GM12874 (cell line): ENCODE results near the gene OR11A1.

Experiments
- TF ChIP-seq, protein P1 (sequence below): IDR thresholded peaks from 2 replicates; pipeline ENCODE4 v1.5.1; 2011; ENCODE audit warnings: low read depth, mild to moderate bottlenecking, control low read depth, low read length, moderate library complexity; ENCODE audit not compliant: insufficient read depth

The OR11A1 gene

DNA sequence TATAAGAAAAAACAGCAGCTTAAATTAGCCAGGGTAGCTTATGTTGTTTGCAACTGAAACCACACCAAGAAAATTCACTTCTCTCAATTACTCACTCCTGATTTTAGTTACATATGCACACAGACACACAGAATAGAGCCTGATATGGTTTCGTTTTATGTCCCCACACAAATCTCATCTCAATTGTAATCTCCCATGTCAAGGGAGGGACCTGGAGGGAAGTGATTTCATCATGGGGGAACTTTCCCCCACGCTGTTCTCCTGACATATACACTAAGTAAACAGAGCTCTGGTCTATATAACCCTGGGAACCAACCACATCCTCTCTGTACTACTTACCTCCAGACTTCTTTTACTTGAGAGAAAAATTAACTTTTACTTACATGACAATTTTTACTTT lies 32.3 kb downstream of the OR11A1 start:
- TF ChIP-seq, protein P1, sequence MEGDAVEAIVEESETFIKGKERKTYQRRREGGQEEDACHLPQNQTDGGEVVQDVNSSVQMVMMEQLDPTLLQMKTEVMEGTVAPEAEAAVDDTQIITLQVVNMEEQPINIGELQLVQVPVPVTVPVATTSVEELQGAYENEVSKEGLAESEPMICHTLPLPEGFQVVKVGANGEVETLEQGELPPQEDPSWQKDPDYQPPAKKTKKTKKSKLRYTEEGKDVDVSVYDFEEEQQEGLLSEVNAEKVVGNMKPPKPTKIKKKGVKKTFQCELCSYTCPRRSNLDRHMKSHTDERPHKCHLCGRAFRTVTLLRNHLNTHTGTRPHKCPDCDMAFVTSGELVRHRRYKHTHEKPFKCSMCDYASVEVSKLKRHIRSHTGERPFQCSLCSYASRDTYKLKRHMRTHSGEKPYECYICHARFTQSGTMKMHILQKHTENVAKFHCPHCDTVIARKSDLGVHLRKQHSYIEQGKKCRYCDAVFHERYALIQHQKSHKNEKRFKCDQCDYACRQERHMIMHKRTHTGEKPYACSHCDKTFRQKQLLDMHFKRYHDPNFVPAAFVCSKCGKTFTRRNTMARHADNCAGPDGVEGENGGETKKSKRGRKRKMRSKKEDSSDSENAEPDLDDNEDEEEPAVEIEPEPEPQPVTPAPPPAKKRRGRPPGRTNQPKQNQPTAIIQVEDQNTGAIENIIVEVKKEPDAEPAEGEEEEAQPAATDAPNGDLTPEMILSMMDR, result no peak

DNA sequence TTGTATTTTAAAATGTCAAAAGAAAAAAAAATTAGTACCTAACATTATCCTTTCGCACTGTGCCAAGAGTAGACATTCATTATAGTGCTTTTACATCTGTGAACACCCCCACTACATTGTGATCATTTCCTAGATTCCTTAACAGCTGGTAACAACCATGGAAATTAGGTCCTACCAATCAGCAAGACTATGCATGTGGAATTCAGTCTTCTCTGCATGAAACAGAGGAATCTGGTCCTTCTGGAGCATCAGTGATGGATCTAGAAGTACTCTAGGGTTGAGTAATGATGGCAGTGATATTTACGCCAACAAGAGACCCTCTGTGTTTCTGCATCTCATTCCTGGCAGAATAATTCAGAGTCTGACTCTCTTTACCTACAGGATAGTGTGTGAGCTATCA lies 32.7 kb downstream of the OR11A1 start:
- TF ChIP-seq, protein P1, result no peak

DNA sequence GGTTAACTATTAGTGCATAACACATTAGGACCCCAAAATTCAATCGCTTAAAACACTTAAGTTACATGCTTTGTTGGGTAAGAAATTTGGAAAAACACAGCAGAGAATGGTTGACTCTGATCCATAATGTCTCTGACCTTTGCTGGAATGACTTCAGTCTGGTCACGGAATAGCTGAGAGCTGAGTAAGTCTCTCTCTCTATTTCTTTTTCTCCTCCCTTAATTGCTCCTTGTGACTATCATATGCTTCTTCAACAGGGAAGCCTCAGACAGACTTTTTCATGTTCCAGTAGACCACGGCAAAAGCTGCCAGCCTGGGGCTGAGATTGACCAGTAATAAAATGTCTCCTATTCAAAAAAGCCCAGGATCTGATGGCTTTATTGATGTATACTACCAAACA lies 37.4 kb downstream of the OR11A1 start:
- TF ChIP-seq, protein P1, result no peak

DNA sequence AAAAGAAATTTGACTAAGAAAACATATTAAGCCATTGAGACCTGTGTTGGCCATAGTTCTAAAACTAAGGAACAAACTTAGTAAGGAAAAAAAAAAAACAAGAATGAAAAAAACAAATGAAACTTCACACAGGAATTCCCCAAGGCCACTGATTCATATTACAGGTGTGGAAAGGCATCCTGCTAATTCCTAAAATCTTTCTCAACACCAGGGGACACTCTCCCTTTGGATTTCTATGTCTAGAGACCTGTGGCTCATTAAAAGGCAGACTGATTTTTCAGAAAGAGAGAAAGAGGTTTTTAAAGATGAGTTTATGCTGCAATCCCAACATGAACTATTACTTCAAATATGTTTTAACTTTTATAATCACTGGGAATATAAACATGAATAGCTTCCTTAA lies 42.3 kb downstream of the OR11A1 start, which contains the start of gene OR12D1:
TSS of gene OR12D1 (plus strand) at position 341 of the 400 bp plus-strand sequence.
- TF ChIP-seq, protein P1, result no peak

DNA sequence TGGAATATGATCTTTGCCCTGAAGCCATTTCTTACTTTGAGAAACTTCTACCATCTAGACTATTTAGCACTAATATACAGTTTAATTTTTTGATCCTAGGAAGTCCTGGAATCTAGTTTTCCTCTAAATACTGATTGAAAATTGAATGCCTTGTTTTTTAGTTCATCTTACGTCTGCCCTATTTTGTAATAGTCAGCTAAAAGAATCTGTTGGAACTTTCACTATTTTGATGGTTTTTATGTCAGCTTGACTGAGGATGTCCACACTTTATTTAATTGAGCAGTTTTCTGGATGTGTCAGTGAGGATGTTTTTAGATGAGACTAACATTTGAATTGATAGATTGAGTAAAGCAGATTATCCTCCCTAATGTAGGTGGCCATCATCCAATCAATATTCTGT lies 53.1 kb downstream of the OR11A1 start:
- TF ChIP-seq, protein P1, result no peak

DNA sequence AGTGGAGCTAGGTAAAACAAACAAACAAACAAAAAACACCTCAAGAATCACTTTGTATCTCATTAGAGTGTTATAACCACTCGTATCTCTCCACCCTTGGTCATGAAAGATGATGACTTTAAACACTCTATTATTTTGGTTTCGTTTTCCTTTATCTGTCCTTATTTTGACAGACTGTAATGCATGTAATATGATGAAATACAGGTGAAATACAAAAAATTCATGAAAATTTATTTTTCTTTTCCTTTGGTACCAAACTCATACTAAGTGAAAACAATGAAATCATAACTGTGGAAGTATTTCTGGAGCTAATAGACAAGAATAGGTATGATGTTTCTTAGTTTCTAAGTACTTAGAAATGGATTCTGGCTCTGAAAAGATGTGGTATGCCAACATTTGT lies 57.3 kb downstream of the OR11A1 start:
- TF ChIP-seq, protein P1, result no peak

DNA sequence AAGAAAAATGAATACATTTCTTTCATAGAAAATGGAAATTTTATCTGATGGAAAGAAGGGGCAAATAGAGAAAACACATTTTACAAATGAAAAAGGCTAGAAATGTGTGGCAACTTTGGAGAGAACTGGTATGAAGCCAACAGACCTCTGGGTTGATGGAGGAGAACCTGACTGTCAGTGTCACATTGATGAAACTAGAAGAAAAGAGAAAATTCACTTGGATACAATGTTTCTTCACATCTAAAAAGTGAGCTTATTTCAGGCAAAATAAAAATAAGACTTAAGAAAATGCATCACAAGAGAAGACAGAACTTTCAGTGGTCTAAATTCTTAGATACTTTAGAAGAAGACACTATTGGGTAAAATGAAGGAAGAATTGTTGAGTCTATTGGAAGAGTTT lies 61.5 kb downstream of the OR11A1 start, which contains the start of gene OR12D2:
TSS of gene OR12D2 (plus strand) at position 301 of the 400 bp plus-strand sequence. CDS start 1,069 bp downstream, outside the sequence.
- TF ChIP-seq, protein P1, result no peak
